GM12875 (cell line): Measurements from ENCODE around the gene SERHL2.
"Not testable (repeated sequence)": the region's sequence is repeated elsewhere in the genome, so short reads cannot be mapped to it uniquely, and the experiment has no call there.

Experiments used
- H3K4me3 ChIP-seq: one replicate; pipeline ENCODE4 v1.5.1; 2011; ENCODE audit warnings: low read depth, low read length, control low read depth
- CTCF ChIP-seq: IDR thresholded peaks from 2 replicates; pipeline ENCODE4 v1.5.1; 2011; ENCODE audit warnings: low read depth, mild to moderate bottlenecking, control low read depth, inconsistent platforms, low read length, moderate library complexity, borderline replicate concordance; ENCODE audit not compliant: insufficient read depth

Gene SERHL2

DNA sequence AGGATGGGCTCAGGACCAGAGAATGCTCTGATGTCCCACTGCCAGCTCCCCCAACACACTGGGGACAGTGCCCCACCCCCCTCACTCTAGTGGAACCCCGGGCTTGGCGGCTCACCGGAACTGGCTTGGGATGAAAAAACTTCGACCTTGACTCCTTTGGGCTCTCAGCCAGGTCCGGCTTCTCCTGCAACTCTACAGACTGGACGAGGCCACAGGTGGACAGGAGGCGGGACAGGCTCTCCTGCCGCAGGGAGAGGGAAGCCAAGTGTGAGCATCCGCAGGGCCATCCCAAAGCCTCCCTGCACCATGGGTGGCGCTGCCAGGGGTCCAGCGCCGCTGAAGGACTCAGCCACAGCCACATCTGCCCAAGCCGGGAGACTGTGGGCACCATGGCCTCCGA, 37.9 kb upstream of the SERHL2 start:
- no peak overlapping the region for H3K4me3 ChIP-seq
- no peak for TF ChIP-seq CTCF

DNA sequence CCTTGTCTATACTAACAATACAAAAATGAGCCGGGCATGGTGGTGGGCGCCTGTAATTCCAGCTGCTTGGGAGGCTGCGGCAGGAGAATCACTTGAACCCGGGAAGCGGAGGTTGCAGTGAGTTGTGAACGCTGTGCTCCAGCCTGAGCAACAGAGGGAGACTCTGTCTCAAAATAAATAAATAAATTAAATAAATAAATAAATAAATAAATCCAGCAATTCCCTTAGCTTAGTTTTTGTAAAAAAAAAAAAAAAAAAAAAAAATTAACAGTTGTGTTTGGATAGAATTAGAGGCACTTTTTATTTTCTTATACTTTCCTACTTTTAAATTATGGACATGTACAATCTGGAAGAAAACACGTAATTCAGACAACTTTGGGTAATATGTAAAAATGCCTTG, 36.7 kb upstream of the SERHL2 start:
- H3K4me3 ChIP-seq, result not testable (repeated sequence)

- H3K4me3 ChIP-seq, result peak overlapping the region; percentile 89
These were observed 34.9 kb upstream of the SERHL2 start for GRCh38 chr22:42518638-42519524.

DNA sequence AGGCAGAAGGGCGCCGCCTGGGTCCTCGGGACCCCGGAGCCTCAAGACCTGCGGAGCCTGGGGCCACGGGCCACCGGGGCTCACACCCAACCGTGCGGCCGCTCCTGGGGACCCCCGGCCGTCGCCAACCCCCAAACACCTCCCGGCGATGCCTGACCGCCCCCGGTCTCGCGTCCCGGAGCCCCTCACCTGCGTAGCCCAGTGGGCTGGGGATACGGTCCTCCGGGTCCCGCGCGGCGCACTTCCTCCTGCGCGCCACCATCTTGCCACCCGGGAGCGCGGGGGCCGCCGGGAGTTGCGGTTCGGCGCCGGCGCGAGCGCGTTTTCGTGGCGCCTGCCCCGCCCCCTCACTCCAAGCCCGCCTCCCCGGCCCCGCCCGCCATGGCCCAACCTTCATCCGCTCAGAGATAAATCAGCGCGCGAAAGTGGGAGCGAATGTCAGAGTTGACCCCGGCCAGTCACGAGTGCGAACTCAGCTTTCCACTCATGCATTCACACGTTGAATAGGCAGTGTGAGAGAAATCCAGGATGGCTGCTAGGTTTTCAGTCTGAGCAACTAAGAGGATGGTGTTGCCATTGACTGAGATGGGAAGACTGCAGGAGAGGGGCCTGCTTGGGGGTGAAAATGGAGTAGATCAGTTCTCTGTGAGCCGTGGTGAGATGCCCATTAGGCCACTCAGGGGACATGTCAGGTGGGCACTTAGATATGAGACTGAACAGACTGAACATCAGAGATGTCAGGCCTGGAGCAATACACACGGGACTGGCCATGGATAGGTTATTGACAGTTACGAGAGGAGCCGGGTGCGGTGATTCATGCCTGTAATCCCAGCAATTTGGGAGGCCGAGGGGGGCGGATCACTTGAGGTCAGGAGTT, 34.0 kb upstream of the SERHL2 start, which contains the start of gene RRP7A:
Gene RRP7A (minus strand): TSS at position 272 of the 877 bp plus-strand sequence. CDS start 10 bp downstream, at position 262.
- TF ChIP-seq CTCF, result no peak
- peak within 1 kb of the TSS; percentile 89 for H3K4me3 ChIP-seq

- no peak overlapping the region for H3K4me3 ChIP-seq
- TF ChIP-seq CTCF, result no peak
These were observed 32.6 kb upstream of the SERHL2 start for GRCh38 chr22:42521228-42521546.

DNA sequence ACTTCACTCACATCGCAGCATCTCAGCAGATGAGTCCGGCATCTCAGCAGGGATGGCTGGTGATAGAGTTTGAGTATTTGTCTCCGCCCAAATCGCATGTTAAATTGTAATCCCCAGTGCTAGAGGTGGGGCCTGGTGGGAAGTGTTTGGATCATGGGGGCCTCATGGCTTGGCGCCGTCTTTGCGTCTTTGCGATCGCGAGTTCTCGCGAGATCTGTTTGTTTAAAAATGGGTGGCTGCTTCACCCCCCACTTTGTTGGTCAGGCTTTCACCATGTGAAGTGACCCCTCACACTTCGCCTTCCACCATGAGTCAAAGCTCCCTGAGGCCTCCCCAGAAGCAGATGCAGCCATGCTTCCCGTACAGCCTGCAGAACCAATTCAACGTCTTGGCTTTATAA, 31.2 kb upstream of the SERHL2 start:
- no peak for TF ChIP-seq CTCF
- no peak overlapping the region for H3K4me3 ChIP-seq

GRCh38 chr22:42528591-42529307, 25.0 kb upstream of the SERHL2 start:
- no peak overlapping the region for H3K4me3 ChIP-seq
- TF ChIP-seq CTCF, result no peak

GRCh38 chr22:42529435-42529834, 24.3 kb upstream of the SERHL2 start:
- not testable (repeated sequence) for H3K4me3 ChIP-seq

- H3K4me3 ChIP-seq, result not testable (repeated sequence)
These were observed 22.2 kb upstream of the SERHL2 start for GRCh38 chr22:42531401-42532084.
